Posterior cingulate gyrus (tissue), 11 donors: Measurements from ENCODE around the gene MRPS5.

Source experiments
- DNase-seq, 10 donors: peaks; one replicate each; pipeline versions ENCODE4 v3.0.0 to v3.0.0-alpha.2; 2020 to 2021; ENCODE audit warnings: mixed read lengths in 3 of 10
- intact Hi-C: fragments of 100-400 bp; cut with DNase I; formaldehyde crosslinking; loops from one replicate; pipeline ENCODE4 v1.15.1; 2023

Gene MRPS5

GRCh38 chr2:95121407-95122196 lies at the start of gene MRPS5:
MRPS5 (minus strand) TSS chr2:95121808; CDS start chr2:95121791, 17 bp downstream.
- intact Hi-C loops: no loop called here
- peak; percentile 75 to 98 (median 86) for DNase-seq

DNA sequence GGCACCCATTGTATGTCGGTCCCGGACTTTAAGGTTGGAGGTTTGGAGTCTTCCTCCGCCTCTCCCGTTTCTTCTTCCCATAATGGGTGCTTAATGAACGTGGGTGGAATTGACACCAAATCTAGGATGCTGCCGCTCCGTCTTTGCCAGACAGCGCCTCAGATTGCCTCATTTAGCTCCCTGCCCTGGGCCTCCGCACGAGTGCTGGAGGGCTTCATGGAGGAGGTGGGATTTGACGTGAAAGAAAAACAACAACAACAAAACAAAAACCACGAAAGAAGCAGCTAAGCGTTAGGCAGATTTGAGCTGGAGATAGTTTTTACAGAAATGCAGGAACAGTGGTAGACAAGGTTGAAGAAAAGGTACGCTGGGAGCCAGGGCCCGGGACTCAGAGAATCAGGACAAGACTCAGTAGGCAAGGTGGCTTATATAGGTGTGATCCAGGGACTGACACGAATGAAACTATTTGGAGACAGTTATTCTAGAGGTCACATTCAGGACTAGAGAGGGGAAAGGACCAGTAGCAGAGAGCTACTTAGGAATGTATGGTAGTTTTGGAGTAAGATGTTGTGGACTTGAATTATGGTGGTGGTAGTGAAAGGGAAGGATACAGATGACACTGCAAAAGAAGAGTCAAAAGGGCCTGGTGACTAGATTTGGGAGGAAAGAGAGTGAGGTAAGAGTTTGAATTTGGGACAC lies 44.6 kb upstream of the MRPS5 start:
- no peak for DNase-seq
- intact Hi-C loops: no loop called here

GRCh38 chr2:95165371-95166064 lies 43.9 kb upstream of the MRPS5 start, which contains the start of gene ZNF2:
ZNF2 (plus strand) TSS chr2:95165809; CDS start chr2:95176227, 10,418 bp downstream.
- DNase-seq: peak; percentile 97 to 100 (median 99)
- intact Hi-C loops: loop anchor here (1.0 kb wide), 1 partner anchor 42 kb away; the partner anchor contains the start of gene ZNF892

GRCh38 chr2:95165030-95165370 lies 43.4 kb upstream of the MRPS5 start:
- intact Hi-C loops: loop anchor here (1.0 kb wide), 1 partner anchor 42 kb away; the partner anchor contains the start of gene ZNF892
- no peak for DNase-seq

DNA sequence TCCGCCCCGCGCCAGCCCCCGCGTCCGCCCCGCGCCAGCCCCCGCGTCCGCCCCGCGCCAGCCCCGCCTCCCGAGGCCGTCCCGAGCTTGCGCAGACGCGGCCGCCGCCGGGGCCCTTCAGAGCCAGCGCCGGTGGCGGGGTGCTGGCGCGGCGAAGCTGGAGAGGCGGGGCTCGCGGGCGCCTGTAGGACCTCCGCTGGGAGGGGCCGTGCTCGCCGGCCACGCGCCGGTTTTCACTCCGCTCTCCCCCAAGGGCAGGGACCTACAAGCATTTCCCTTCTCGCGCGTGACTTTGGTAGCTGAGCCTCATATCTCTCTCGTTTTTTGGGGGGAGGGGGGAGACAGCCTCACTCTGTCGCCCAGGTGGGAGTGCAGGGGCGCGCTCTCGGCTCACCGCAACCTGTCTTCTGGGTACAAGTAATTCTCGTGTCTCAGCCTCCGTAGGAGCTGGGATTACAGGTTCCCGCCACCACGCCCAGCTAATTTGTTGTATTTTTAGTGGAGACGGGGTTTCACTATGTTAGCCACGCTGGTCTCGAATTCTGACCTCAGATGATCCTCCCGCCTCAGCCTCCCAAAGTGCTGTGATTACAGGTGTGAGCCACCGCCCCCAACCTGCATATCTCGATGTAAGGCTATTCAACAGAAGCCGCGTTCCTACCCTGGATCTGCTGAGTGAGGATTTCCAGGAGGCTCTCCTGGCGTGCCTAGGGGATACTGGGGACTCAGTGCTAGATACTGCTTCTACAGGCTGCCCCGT lies 38.3 kb upstream of the MRPS5 start, which contains the start of gene ZNF514:
ZNF514 (minus strand) TSS at position 159 of the 760 bp plus-strand sequence. CDS start 6,595 bp downstream, outside the sequence.
- peak; percentile 68 to 97 (median 76) for DNase-seq
- intact Hi-C loops: loop anchor here (5.0 kb wide), 1 partner anchor 43 kb away; no protein-coding TSS in a partner anchor

GRCh38 chr2:95158891-95159619 lies 37.4 kb upstream of the MRPS5 start:
- intact Hi-C loops: loop anchor here (5.0 kb wide), 1 partner anchor 42 kb away; no protein-coding TSS in a partner anchor

DNA sequence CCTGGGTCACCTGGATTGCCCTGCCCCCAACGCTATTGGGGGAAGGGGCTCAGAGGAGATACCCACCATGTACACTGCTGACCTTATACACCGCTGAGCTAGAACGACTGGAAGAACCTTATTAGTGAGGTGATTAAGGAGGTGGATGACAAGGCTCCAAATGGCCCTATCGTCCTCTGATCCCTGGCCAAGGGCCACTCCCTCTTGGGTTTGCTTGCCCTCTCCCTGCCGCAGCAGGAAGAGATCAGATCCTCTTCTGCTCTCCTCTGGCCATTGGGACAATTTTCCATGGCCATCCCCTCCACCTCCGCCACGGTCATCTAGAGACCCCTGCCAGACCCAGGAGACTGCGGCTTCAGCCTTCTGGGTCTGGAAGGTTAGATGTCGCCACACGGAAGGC lies 36.8 kb upstream of the MRPS5 start:
- DNase-seq: no peak

More at GRCh38 chr2:95158891-95159619, 37.4 kb upstream of the MRPS5 start:
- peak in 9 of 10 donors; percentile 37 to 92 (median 52) for DNase-seq

DNA sequence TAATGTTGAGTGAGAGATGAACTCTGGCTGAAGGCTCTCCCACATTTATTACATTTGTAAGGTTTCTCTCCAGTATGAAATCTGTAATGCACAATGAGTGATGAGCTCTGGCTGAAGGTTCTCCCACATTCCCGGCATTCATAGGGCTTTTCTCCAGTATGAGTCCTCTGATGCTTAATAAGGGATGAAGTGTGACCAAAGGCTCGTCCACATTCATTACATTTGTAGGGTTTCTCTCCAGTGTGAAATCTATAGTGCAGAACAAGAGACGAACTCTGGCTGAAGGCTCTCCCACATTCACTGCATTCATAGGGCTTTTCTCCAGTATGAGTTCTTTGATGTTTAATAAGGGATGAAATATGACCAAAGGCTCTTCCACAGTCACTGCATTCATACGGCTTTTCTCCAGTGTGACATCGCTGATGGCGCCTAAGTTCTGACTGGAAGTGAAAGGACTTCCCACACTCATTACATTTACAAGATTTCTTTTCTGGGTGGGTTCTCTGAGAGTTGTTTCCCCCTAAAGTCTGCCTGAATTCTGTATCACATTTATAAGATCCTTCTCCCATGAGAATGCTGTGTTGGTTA lies 27.9 kb upstream of the MRPS5 start:
- intact Hi-C loops: no loop called here
- no peak for DNase-seq

More for the DNA sequence above, 36.8 kb upstream of the MRPS5 start:
- intact Hi-C loops: loop anchor here (5.0 kb wide), 1 partner anchor 41 kb away; no protein-coding TSS in a partner anchor

DNA sequence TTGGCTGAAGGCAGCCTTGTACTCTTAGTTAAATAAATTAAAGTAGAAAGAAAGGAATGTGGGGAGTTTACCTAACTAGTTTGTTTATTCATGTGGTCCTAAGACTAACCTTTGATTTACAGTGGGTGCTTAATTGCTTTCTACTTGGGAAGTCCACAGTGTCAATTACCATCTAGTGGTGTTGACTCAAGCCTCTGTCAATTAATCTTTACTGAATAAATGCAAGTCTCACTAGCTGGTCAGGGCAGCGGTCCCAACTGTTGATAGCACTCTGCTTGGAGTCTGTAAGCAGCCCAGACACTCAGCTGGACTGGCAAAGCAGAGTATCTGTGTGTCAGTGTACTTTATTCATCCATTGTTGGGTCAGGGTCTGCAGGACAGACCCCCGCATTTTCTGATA lies 22.2 kb upstream of the MRPS5 start:
- no peak for DNase-seq
- intact Hi-C loops: no loop called here

DNA sequence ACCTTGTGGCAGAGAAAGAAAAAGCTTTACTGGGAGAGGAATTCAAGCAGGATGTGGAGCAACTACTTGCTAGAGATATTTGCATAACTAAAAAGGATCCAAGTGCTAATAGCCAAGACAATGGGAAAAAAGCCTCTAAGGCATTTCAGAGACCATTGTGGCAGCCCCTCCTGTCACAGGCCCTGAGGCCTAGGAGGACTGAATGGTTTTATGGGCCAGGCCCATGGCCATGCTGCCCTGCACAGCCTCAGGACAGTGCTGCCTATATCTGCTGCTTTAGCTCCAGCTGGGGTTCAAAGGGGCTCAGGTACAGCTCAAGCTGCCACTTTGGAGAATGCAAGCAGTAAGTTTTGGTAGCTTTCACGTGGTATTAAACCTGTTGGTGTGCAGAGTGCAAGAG lies 17.1 kb upstream of the MRPS5 start:
- intact Hi-C loops: no loop called here
- no peak for DNase-seq

DNA sequence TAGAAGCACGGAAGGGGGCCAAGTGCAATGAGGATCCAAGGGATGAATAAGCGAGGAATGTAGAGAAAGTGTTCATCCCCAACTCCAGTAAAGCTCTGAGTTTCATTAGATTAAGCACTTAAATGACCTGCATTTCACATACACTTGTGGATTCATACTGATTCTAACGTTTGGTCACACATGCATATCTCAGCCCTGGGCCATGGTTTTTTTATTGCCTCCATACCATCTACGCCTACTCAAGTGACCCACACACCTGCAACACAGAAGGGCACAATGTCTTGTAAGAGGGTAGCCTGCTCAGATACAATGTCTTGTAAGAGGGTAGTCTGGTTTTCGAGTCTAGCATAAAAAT lies 566 bp upstream of the MRPS5 start:
- DNase-seq: no peak
- intact Hi-C loops: no loop called here

DNA sequence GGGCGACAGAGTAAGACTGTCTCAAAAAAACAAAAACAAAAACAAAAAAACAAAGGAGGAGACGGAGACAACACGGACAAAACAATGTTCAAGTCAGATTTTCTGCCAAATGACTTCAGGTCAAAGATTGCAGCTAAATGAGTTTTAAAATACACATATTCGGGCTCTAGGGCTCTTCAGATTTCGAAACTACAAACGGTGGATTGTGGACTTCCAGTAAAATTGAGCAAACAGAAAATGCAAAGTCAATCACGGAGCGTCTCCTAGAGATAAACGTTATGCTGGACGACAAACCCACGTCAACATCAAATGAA lies 558 bp downstream of the MRPS5 start:
- intact Hi-C loops: no loop called here
- no peak for DNase-seq

GRCh38 chr2:95115418-95115817 lies 6.2 kb downstream of the MRPS5 start:
- intact Hi-C loops: loop anchor here (1.0 to 5.0 kb wide), 4 partner anchors 38 to 129 kb away; partner anchors contain the start of gene ZNF514

DNA sequence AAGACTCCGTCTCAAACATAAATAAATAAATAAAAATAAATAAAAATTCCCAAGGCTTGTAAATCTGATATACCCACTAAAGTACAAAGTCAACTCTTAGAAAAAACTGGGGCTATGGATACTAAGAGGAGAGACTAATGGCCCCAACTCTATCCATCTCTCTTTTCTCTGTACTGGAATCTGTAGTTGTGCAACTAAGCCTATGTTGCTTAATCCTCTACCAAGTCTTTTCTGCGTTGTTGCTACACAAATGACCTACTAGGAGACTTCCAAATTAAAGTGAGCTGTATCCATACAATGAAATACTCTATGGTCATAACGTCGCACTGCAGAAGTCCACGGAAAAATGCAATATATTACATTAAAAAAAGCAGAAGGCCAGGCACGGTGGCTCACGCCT lies 8.1 kb downstream of the MRPS5 start:
- intact Hi-C loops: no loop called here

More at GRCh38 chr2:95115418-95115817, 6.2 kb downstream of the MRPS5 start:
- peak; percentile 26 to 94 (median 74) for DNase-seq

DNA sequence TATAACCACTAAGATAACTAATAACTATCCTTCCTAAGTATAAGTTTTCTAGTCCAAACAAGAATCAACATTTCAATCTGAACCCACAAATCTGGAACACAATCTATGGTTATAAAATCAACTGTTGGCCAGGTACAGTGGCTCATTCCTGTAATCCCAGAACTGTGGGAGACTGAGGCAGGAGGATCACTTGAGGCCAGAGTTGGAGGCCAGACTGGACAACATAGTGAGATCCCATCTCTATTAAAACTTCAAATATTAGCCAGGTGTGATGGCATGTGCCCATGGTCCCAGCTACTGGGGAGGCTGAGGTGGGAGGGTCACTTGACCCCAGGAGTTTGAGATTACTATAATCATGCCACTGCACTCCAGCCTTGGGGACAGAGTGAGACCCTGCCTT lies 11.2 kb downstream of the MRPS5 start:
- DNase-seq: no peak
- intact Hi-C loops: no loop called here

More for the DNA sequence above, 8.1 kb downstream of the MRPS5 start:
- DNase-seq: no peak

GRCh38 chr2:95109260-95109659 lies 12.3 kb downstream of the MRPS5 start:
- intact Hi-C loops: no loop called here
- DNase-seq: no peak

DNA sequence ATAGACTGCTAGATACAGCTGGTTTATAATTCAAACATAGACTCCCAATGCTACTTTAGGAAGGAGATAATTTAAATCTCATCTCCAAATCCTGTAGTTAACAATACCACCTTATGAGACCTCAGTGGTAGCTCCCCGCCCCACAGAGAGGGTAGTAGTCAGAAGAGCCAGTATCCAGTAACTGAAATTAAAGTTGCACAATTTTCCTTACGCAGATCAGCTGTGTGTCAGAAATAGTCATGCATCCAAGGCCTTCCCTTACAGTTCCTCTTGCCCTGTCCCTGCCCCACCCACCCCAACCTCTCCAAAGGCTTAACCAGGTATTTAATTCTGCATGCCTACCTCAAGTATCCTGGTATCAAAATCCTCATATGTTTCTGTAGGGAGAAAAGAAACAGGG lies 15.5 kb downstream of the MRPS5 start:
- intact Hi-C loops: no loop called here
- DNase-seq: no peak

DNA sequence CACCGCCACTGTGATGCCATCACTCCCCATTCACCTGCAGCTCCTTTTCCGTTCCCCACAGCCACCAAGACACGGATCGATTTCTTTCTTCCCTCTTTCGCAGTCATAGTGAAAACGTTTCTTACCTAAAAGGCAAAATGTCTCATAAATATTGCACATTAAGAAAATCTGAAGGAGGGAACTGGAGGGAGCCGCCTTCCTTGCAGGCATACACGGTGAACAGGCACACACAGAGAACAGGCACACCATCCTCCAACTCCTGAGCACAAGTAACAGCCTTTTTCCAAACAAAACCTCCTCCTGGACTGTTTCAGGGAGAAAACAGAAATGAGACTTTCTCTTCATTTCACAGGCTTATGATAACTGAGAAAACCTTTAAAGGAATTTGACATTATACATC lies 17.0 kb downstream of the MRPS5 start:
- intact Hi-C loops: no loop called here

GRCh38 chr2:95099910-95100309 lies 21.7 kb downstream of the MRPS5 start:
- DNase-seq: no peak
- intact Hi-C loops: no loop called here

More for the DNA sequence above, 17.0 kb downstream of the MRPS5 start:
- no peak for DNase-seq
